NCI-H1930 (cell line): ENCODE results near the gene RBM27.
"Not testable (repeated sequence)": the region's sequence is repeated elsewhere in the genome, so short reads cannot be mapped to it uniquely, and the experiment has no call there.

Experiments
- DNase-seq, 2 experiments: peaks; one replicate each; lab custom pipeline; 2025; lab: John Stamatoyannopoulos, UW

Gene RBM27

GRCh38 chr5:146205499-146206202 lies 2.2 kb downstream of the RBM27 start:
- no peak for DNase-seq

- no peak for DNase-seq
Measured at GRCh38 chr5:146206257-146206656, 2.9 kb downstream of the RBM27 start.

- no peak for DNase-seq
Measured at GRCh38 chr5:146208916-146209522, 5.6 kb downstream of the RBM27 start.

- no peak for DNase-seq
Measured at GRCh38 chr5:146209714-146210113, 6.3 kb downstream of the RBM27 start.

GRCh38 chr5:146210810-146211209 lies 7.4 kb downstream of the RBM27 start:
- DNase-seq: not testable (repeated sequence)

- DNase-seq: no peak
Measured at GRCh38 chr5:146213210-146213826, 9.9 kb downstream of the RBM27 start.

- DNase-seq: not testable (repeated sequence)
Measured at GRCh38 chr5:146214881-146215280, 11.5 kb downstream of the RBM27 start.

GRCh38 chr5:146218168-146218567 lies 14.8 kb downstream of the RBM27 start:
- DNase-seq: no peak

- no peak for DNase-seq
Measured at GRCh38 chr5:146219243-146219642, 15.8 kb downstream of the RBM27 start.

GRCh38 chr5:146221234-146221633 lies 17.8 kb downstream of the RBM27 start:
- no peak for DNase-seq

- DNase-seq: no peak
Measured at GRCh38 chr5:146222005-146222404, 18.6 kb downstream of the RBM27 start.

- DNase-seq: no peak
Measured at GRCh38 chr5:146223179-146223578, 19.8 kb downstream of the RBM27 start.

- no peak for DNase-seq
Measured at GRCh38 chr5:146229222-146229621, 25.8 kb downstream of the RBM27 start.

- no peak for DNase-seq
Measured at GRCh38 chr5:146232223-146232622, 28.8 kb downstream of the RBM27 start.

- no peak for DNase-seq
Measured at GRCh38 chr5:146233441-146233840, 30.0 kb downstream of the RBM27 start.

GRCh38 chr5:146238973-146239372 lies 35.6 kb downstream of the RBM27 start:
- DNase-seq: no peak

- no peak for DNase-seq
Measured at GRCh38 chr5:146240951-146241350, 37.5 kb downstream of the RBM27 start.

- DNase-seq: no peak
Measured at GRCh38 chr5:146243247-146243646, 39.8 kb downstream of the RBM27 start.

- DNase-seq: no peak
Measured at GRCh38 chr5:146248561-146248960, 45.2 kb downstream of the RBM27 start.

GRCh38 chr5:146249801-146250200 lies 46.4 kb downstream of the RBM27 start:
- no peak for DNase-seq
